Pons (tissue), 1 donor: ENCODE measurements around the gene MDGA2.
A peak's percentile ranks its signal among the peaks of the same experiment; 100 is the strongest.
"Not testable (repeated sequence)": the region's sequence is repeated elsewhere in the genome, so short reads cannot be mapped to it uniquely, and the experiment has no call there.

Experiments used
- DNase-seq: peaks from one replicate; pipeline ENCODE4 v3.0.0-alpha.2; 2016; ENCODE audit warnings: low spot score

MDGA2 gene

DNA sequence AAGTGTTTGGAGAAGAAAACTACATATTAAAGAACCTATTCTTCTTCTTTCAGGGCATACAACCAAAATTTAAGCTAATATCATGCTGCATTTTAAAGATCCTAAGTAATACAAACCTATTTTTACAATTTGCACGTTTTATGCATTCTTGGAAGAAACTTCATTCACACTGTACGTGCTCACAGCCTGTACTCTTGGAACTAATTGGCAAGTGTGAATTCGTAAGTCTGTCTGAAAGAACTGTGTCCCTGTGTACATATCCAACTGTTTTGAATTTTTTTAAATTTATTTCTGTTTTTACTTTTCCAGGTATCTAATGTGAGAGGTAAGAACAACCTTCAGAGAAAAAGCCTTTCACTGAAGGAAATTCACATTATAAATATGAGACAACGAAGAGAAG lies 347.0 kb downstream of the MDGA2 start:
- DNase-seq: no peak

DNA sequence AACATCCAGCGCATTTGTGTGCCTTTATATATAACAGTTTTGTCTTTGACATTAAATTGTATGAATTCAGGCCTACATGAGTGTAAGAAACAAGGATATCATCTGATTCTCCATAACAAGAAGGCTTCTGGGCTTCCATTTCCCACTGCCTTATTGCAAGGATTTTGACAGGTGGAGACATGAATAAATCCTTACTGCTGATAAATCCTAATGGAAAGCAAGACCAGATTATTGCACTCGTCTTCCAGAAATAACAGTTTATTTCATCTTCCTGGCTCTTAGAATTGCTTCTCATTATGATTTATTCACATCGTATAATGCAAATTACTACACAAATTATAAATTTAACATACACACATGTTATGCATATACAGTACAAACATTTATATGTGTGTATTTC lies 348.1 kb downstream of the MDGA2 start:
- no peak for DNase-seq

DNA sequence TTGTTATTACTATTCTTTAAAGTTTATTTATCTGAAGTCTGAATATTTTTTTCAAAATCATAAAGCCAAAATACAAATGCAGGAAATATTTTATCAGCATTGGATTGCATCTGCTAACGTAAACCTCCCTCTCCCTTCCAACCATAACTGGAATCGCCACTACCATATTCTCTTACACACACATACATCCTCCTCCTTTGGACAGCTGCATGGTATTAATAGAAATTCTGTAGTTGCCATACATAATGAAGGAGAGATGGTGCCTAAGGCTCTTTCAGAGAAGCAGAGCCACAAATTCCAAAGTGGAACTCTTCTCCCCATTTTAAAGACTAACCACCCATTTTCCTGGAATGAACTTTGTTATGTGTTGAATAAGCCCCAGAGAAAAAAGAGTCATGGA lies 352.7 kb downstream of the MDGA2 start:
- DNase-seq: no peak

DNA sequence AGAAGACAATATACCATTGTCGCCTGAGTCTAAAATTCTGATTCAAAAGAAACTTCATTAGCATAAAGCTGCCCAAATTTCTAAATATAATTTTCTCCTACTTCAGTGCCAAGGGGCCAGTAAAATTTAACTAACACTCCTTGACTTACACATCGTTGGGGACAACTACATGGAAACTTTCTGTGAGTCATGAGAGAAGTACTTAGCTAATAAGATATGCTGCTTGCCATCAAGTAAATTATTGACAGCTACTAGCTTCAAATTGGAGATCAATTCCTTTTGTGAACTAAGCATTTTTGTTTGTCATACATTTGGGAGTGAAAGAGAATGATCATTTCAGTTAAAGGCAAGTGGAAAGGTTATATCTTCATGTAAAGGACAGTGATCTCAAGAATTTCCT lies 373.3 kb downstream of the MDGA2 start:
- DNase-seq: no peak

DNA sequence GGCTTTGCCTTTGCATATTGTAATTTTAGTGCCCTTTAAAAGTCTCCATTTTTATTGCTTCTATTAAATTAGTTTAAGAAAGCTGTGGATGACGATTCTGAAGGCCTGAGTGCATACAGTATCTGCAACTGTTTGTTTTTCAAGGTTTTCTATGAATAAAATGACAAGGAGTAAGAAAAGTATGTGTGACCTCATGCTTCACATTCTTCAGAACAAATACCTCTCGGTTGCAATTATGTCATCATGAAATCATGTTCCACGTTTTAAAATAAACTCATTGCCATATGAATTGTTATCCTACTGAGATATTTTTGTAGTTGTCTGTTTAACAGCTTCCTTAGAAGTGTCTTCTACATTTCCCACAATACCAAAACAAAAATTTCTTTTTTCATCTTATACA lies 374.6 kb downstream of the MDGA2 start:
- DNase-seq: no peak

DNA sequence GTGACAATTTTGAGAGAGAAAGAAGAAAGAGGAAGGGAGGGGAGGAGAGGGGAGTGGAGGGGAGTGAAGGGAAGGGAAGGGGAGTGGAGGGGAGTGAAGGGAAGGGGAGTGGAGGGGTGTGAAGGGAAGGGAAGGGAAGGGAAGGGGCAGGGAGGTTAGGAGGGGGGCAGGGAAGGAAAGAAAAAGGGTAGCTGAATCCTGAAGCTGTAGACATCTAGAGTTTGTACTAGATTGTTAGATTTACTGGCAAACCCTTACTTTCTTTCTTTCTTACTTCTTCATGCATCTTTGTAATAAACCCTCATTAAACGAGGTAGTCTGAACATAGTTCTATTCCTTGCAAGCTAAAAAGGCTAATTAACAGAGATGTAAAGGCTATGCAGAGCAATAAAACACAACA lies 378.0 kb downstream of the MDGA2 start:
- no peak for DNase-seq

DNA sequence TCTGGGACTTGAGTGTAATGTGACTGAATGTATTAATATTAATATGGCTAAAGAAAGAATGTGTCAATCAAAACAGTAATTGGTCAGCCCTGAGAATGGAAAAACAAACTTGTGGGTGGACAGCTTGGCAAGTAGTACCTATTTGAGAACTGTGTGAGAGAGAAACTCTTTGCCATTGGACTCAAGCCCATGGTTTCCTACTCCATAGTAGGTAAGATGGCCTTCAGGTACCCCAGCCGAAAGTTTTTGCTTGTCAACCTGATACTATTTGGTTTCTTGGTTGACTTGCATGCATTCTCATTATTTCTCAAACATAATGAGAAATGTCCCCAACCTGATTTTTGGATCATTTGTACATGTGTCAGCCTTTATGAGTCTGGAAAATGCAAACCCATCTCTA lies 391.1 kb downstream of the MDGA2 start:
- no peak for DNase-seq

DNA sequence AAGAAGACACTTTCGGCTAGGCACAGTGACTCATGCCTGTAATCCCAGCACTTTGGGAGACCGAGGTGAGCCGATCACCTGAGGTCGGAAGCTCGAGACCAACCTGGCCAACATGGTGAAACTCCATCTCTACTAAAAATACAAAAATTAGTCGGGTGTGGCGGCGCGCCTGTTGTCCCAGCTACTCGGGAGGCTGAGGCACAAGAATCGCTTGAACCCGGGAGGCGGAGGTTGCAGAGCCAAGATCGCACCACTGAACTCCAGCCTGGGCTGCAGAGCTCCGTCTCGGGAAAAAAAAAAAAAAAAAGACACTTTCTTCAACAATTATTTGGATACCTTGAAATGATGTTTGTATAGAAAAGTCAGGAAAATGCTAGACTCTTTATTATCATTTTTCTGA lies 393.6 kb downstream of the MDGA2 start:
- not testable (repeated sequence) for DNase-seq

DNA sequence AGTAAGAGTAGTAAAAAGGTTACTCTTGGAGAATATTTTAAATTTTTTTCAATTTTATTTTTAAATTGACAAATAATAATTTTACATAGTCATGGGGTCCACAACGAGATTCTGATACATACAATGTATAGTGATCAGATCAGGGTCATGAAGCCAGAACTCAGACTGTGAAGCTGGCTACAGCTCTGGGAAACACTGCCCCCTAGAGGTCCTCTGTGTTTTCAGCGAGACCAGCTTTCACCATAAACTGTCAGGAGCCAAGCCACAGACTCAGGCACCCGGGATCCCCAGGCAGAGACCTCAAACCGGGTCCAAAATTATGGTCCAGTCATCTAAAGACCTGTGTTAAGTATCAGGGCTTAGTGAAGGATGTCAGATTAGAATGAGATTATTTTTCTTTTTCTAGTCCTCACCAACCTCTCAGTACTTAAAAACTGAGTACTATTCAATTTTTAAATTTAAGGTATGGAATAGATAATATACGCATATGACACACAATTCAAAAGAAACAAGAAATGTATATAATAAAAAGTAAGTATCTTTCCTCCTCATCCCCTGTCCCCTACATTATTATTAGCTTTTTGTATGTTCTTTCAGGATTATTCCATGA lies 397.1 kb downstream of the MDGA2 start:
- DNase-seq: peak; percentile 67

DNA sequence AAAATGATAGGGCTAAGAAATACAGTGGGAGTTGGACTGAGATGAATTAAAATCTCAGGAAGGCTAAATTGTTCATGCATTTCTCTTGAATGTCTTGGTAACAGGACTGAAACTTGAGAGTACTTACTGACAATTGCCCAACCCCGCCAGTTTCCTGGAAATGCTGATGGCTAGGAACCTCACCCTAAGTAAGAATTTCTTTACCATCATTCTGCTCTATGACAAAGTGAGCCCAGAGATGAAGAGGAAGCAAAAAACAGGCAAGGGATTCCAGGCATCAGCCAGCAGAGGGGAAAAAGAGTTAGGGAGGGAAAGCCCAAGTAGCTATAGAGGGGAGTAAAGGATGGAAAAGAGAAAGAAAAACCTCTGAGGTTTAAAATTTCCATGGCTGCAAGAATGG lies 397.7 kb downstream of the MDGA2 start:
- no peak for DNase-seq

DNA sequence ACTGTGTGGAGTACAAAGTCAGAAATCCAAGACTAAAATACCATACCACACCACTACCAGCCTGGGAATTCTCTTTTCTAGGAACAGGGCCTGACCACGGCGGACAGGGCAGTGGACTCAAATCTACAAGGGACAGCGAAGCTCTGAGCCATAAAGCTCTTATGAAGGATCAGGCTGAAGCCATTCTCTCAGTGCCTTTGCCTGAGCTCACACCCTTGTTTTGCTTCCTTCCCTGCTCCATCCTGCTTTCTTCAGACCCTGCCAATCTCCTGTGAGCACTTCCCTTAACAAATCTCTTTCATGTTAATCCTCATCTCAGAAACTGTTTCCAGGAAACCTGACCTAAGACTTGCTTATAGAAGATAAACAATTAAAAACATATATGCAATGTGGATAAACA lies 398.5 kb downstream of the MDGA2 start:
- DNase-seq: no peak

DNA sequence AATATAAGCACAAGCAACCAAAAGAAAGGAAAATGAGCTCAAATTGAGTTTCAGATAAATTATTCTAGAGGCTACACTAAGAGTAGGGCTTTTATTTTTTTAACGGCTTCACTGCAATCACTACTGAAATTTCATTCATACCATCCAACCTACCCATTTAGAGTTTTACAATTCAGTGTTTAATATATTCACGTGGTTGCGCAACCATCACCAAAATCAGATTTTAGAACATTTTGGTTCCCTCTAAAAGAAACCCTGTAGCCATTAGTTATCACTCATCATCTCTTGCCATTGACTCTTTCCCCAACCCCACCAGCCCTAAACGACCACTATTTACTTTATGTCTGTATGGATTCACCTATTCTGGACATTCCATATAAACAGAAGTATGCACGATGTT lies 401.5 kb downstream of the MDGA2 start:
- no peak for DNase-seq

DNA sequence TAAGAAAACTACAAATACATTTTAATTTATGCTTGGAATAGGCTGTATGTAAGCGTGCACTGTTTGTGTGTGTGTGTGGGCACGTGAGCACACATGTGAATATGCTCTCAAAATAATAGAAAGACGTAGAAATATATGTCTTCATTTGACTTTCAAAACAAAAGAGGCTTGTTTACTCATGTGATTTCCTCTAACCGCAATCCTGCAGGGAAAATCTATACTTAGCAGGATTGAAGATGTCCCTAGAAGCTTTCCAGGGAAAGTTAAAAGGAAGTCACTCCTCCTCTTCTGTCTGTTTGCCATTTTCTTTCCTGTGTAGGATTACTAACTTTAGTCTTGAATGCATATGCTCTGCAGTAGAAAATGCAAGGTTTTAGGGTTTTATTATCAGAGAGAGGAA lies 404.7 kb downstream of the MDGA2 start:
- no peak for DNase-seq

DNA sequence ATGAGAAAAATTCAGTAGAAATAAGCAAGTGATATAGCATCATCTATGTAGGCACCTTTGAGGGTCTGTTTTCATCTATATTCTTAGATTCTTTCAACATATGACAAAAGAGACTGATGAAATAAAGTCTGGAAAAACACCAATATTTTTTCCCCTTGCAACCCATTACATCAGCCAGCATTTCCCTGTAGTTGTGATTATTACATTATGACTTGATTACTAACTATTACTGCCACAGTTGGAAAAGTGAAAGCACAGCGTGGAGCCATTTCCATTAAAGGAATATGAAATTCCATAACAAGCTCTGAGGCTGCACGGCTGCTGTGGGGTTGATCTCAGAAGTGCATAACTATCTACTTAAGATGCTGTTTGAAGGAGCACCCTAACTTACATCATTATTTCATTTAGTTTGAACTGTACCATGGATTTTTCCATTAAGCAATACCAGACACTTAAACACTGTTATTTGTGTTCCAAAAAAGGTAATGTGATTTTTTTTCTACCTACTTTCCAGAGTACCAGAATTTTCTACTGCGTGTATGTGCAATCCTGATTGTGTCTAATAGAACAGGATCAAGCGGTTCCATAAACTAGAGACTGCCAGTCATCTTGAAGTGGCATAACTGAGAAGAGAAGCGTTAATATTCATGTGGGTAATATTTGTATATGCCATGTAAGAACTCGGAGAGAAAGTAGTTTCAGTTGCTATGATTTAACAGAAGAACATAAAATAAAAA lies 405.5 kb downstream of the MDGA2 start:
- no peak for DNase-seq

DNA sequence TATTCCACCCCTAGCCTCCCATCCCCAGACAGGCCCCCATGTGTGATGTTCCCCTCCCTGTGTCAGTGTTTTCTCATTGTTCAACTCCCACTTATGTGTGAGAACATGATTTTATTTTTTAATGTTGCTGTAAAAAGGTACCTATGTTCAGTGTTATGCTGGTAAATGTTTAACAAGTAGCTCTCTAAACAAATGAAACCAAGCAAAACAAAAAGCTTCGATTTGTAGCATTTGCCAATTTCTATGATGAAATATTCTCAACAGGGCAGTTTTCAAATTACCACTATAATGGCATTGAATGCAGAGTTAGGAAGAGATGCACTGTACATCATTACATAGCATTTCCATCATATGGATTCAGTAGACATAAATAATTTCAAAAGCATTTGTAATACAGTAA lies 410.6 kb downstream of the MDGA2 start:
- DNase-seq: no peak

DNA sequence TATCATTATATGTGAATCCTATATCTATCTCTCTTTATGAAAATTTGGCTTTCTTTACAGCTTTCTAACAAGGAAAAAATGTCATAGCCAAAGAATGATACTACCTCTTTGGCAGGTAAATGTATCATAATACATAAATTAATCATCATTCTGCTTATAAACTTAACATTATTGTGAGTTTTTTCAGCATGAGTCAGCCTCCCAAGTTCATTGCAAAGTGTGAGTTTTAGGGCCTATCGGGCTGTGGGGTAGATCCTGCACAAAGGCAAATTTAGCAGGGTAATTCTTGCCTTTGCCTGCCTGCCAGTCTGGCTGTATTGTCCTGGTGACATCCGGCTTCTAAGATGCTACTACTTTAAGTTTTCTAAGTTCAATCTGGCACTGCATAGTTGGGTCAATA lies 412.6 kb downstream of the MDGA2 start:
- no peak for DNase-seq

DNA sequence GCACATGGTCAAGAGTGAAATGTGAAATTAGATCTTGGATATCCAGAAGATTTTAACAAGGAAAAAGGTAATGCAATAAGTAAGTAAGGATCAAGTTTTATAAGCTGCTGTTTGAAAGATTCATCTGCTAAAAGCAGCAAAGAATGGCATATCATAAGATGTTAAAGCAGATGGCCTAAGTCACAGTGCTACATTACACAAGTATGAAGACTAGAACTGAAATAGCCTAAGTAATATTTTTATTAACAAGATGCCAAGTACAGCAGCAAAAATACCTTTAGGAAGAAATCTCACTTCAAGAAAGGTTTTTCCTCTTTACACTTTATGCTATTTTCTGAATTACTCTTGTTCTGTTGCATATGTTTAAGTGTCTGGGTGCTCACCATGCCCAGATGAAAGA lies 414.1 kb downstream of the MDGA2 start:
- DNase-seq: no peak

DNA sequence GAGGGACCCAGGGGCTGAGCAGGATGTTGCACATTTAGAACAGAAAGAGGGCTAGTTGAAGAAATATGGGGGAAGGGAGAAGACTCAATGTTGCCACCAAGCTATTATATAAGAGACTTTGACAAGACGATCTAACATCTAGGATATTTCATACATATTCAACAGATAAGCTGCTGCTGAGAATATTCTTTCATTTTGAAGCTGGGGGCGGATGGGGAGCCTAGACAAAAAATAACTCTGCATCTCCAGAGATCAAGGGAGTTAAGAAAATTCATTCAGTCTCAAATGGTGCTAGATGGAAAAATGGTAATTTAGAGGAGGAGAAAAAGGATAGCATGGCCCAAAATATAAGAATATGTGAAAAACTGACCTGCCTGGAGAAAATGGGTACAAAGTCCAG lies 415.6 kb downstream of the MDGA2 start:
- DNase-seq: no peak

DNA sequence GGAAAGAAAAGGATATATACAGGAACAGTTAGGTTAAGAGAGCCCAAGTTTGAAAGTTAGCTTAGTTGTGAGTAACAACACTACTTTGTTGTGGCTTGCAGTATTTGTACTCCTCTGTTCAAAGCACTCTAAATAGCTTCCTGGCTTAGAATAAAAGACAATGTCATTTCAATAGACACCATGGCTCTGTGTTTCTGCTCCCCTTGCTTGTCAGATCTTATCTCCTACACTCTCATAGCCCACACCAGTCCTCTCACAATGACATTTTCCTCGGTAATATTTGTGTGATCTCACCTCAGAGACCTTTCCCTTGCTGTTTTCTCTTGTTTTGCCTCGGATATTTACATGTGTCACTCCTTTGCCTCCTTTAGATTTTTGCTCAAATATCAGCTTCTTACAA lies 418.4 kb downstream of the MDGA2 start:
- peak; percentile 20 for DNase-seq

DNA sequence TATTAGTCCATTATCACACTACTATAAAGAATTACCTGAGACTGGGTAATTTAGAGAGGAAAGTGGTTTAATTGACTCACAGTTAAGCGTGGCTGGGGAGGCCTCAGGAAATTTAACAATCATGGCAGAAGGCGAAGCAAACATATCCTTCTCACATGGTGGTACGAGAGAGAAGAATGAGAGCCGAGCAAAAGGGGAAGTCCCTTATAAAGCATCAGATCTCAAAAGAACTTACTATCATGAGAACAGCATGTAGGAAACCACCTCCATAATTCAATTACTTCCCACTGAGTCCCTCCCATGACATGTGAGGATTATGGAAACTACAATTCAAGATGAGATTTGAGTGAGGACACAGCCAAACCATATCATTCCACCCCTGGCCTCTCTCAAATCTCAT lies 422.6 kb downstream of the MDGA2 start:
- DNase-seq: no peak

DNA sequence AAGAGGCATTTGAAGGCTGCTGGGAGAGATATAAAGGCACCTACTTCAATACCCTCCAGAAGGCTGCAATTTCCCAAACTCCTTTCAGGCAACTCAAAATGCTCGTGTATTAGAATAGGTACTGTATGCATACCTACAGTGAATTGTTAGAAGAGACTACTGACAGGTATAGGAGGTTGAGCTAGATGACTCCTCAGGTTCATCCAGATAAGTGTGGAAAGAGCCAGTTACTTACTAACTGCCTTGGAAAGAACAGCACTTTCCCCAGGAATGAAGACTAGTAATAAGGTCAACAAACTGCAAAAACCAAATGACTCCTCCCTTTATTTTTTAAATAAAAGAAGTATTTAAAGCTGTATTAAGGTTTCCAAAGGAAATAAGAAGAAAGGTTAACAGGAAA lies 429.0 kb downstream of the MDGA2 start:
- DNase-seq: no peak

DNA sequence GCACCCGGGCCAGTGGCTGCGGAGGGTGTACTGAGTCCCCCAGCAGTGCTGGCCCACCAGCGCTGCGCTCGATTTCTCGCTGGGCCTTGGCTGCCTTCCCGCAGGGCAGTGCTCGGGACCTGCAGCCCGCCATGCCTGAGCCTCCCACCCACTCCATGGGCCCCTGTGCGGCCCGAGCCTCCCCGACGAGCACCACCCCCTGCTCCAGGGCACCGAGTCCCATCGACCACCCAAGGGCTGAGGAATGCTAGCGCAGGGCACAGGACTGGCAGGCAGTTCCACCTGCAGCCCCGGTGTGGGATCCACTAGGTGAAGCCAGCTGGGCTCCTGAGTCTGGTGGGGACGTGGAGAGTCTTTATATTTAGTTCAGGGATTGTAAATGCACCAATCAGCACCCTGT lies 432.8 kb downstream of the MDGA2 start:
- DNase-seq: not testable (repeated sequence)

DNA sequence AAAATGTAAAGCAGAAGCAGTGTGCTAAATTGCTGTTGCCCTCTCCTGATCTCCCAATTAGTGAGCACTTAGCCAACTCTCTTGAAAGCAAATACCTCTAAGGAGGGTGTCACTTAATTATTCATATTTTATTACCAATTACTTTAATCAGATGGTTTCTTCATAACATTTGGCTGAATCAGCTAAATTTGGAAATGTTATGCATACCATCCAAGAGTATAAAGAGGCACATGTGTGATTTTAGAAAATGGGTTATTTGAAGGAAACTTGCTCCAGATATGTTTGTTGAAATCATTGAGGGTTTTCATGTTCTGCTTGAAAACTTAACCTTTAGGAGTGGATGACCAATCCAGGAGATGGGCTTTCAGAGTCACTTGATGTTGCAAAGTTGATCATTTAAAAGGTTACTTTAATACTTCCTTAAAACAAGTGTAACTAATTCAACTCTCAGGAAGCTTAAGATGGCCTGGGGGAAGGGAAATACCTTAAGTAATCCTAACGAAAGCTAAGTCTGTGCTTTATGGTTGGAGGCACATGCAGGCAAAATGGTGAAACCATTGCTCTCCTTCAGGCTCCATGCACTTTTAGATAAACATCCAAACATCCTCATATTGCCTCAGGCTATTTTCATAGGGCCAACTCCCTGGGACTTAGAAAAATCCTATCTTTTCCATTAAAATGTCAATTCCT lies 434.5 kb downstream of the MDGA2 start:
- no peak for DNase-seq

DNA sequence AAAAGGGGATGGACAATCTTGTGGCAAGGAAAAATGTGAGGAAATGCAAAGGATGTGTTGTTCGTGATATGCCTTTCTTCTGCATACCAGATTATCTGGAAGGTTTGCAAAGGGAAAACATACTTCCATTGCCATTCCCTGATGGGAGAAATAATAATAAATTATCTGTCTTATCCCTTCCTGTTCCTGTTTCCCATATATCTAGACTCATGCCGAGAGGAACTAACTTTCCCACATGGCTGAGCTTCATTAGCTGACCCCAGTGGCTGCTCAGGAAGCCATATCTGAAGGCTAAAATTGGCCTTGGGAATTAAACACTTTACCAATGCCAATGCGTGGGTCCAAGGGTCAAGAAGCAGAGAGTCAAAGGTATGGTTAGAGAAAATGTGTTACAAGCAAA lies 439.8 kb downstream of the MDGA2 start:
- no peak for DNase-seq
